Measurements from ENCODE around the gene GRN.
A peak's percentile ranks its signal among the peaks of the same experiment; 100 is the strongest.
"Not testable (repeated sequence)": the region's sequence is repeated elsewhere in the genome, so short reads cannot be mapped to it uniquely, and the experiment has no call there.

Gene GRN

DNA sequence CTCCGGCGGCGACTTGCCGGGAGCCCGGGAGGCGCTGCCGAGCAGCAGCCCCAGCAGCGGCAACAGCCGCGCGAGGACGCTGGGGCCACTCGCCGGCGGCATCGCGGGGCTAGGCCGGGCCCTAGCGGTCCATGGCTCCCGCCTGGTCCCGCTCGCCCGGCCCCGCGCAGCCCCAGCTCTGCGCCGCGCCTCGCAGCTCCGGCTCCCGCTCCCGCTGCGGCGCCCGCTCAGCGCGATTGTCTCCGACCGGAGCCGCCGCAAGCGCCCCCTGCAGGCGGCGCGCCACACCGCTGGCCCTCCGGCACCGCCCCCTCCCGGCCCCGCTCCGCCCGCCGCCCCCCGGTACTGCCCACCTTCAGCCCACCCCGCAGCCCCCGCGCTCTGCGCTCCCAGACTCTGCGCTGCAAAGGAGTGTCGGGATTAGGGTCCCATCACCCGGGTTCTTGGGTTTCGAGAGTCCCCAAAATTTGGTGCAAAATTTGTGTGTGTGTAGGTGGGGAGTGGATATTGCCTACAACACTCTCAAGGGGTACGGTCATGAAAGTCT lies 18.6 kb downstream of the GRN start, which contains the start of gene FAM171A2:
Gene FAM171A2, minus strand, starts transcription at position 241 of the 547 bp plus-strand sequence. Its CDS starts 139 bp downstream, at position 102.
- Histone ChIP-seq H3K27ac (ENCODE audit: low read length) (peak within 1 kb of the TSS; percentile 57), H3K4me2 (ENCODE audit: insufficient read depth, low read length) (peak within 1 kb of the TSS; percentile 90), H3K9me3 (ENCODE audit: insufficient read depth, low read length, severe bottlenecking) (no peaks in the 10 kb centered on the region), H3K4me1 (ENCODE audit: insufficient read depth, low read length) (peaks cover 16% of the 10 kb centered on the region), H3K79me2 (ENCODE audit: insufficient read depth, low read length) (peaks cover 12% of the 10 kb centered on the region), H2AFZ (ENCODE audit: low read depth, low read length) (peak within 1 kb of the TSS; percentile 86), H3K27me3 (ENCODE audit: insufficient read depth, low read length, poor library complexity) (peaks cover 7% of the 10 kb centered on the region), H3K9ac (ENCODE audit: low read depth, low read length) (peak within 1 kb of the TSS; percentile 88), H3K36me3 (ENCODE audit: insufficient read depth, low read length) (no peaks in the 10 kb centered on the region), H3K4me3 (ENCODE audit: low read depth in 1 of 2, low read length in 2 of 2) (peak within 1 kb of the TSS; percentile 74 to 79), H4K20me1 (ENCODE audit: insufficient read depth, low read length) (peaks cover 33% of the 10 kb centered on the region)
- ATAC-seq (ENCODE audit: insufficient read depth, low read depth) (peak; percentile 85), DNase-seq (peak; percentile 79)
- TF ChIP-seq, protein P1, sequence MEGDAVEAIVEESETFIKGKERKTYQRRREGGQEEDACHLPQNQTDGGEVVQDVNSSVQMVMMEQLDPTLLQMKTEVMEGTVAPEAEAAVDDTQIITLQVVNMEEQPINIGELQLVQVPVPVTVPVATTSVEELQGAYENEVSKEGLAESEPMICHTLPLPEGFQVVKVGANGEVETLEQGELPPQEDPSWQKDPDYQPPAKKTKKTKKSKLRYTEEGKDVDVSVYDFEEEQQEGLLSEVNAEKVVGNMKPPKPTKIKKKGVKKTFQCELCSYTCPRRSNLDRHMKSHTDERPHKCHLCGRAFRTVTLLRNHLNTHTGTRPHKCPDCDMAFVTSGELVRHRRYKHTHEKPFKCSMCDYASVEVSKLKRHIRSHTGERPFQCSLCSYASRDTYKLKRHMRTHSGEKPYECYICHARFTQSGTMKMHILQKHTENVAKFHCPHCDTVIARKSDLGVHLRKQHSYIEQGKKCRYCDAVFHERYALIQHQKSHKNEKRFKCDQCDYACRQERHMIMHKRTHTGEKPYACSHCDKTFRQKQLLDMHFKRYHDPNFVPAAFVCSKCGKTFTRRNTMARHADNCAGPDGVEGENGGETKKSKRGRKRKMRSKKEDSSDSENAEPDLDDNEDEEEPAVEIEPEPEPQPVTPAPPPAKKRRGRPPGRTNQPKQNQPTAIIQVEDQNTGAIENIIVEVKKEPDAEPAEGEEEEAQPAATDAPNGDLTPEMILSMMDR (IDR thresholded peaks at IDR 0.05; ENCODE audit: borderline replicate concordance, extremely low read depth, low read length, poor library complexity, severe bottlenecking) = peak; percentile 73
- no peak for TF ChIP-seq EZH2 (IDR thresholded peaks at IDR 0.05; ENCODE audit: borderline replicate concordance, low read depth, low read length, severe bottlenecking)

DNA sequence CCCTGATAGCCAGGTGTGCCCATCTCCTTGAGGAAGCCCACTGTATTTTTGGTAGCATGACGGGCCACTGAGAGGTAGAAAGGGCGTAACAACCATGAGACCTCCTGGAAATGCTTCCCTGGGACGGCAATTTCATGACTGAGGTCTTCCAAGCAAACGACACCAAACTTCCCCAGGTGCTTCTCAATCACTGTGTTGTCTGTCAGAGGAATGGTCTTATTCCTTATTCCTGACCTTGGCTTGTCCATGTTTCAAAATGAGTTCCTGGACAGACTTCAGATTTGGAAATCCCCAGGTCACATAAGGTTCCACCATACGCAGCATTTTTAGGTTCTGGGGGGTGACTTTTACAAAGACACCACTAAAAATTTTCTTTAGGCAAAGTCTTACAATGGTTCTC lies 19.9 kb downstream of the GRN start:
- H3K9me3 ChIP-seq (ENCODE audit: insufficient read depth, low read length, severe bottlenecking); ATAC-seq (ENCODE audit: insufficient read depth, low read depth); H3K4me2 ChIP-seq (ENCODE audit: insufficient read depth, low read length); H3K4me3 ChIP-seq (ENCODE audit: low read depth in 1 of 2, low read length in 2 of 2); H3K9ac ChIP-seq (ENCODE audit: low read depth, low read length); H3K36me3 ChIP-seq (ENCODE audit: insufficient read depth, low read length); H3K27me3 ChIP-seq (ENCODE audit: insufficient read depth, low read length, poor library complexity); DNase-seq; H2AFZ ChIP-seq (ENCODE audit: low read depth, low read length); H3K27ac ChIP-seq (ENCODE audit: low read length): not testable (repeated sequence)
- Histone ChIP-seq H4K20me1 (ENCODE audit: insufficient read depth, low read length) (peaks cover 23% of the 10 kb centered on the region), H3K4me1 (ENCODE audit: insufficient read depth, low read length) (peaks cover 16% of the 10 kb centered on the region), H3K79me2 (ENCODE audit: insufficient read depth, low read length) (peaks cover 12% of the 10 kb centered on the region)

DNA sequence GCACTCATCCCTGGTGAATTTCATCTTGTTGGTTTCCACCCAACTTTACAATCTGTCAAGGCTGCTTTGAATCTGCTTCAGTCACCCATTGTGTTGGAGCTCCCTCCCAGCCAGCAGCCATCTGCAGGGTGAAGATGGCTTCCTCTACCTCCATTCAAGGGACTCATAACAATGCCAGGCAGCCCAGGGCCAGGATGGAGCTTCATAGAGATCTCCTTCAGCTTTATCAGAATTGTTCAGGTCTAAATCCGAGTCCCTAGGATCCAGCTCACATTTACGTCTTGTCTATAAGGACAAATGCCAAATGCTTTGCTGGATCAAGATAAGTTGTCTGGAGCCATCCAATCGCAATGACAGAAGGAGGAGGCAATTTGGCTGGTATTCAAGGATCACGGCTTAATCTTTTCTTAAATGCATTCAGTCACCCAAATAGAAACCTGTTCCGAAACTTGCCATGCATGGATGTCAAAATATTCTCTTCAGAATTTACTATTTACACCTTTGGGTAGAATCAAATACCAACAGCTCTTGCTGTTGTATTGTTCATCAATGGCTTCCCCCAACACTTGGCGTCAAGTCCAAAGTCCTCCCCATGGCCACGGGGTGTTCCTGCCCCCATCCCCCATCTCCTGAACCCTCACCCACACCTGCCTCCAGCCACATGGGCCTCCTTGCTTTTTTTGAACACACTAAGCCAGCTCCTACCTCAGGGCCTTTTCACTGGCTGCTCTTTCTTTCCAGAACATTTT lies 22.3 kb downstream of the GRN start:
- Histone ChIP-seq H3K4me3 (ENCODE audit: low read depth in 1 of 2, low read length in 2 of 2) (no peak overlapping the region), H3K4me2 (ENCODE audit: insufficient read depth, low read length) (no peak overlapping the region), H3K4me1 (ENCODE audit: insufficient read depth, low read length) (peaks cover 12% of the 10 kb centered on the region), H3K9me3 (ENCODE audit: insufficient read depth, low read length, severe bottlenecking) (no peaks in the 10 kb centered on the region), H3K9ac (ENCODE audit: low read depth, low read length) (no peak overlapping the region), H2AFZ (ENCODE audit: low read depth, low read length) (no peak overlapping the region), H3K36me3 (ENCODE audit: insufficient read depth, low read length) (no peaks in the 10 kb centered on the region), H3K79me2 (ENCODE audit: insufficient read depth, low read length) (peaks cover 5% of the 10 kb centered on the region; the same call in 1 of the 2 replicates), H3K27ac (ENCODE audit: low read length) (no peak overlapping the region), H3K27me3 (ENCODE audit: insufficient read depth, low read length, poor library complexity) (peaks cover 7% of the 10 kb centered on the region), H4K20me1 (ENCODE audit: insufficient read depth, low read length) (peaks cover under 1% of the 10 kb centered on the region)
- ATAC-seq (ENCODE audit: insufficient read depth, low read depth) (no peak), DNase-seq (no peak)
- TF ChIP-seq, protein P1 (IDR thresholded peaks at IDR 0.05; ENCODE audit: borderline replicate concordance, extremely low read depth, low read length, poor library complexity, severe bottlenecking) = no peak
- TF ChIP-seq EZH2 (IDR thresholded peaks at IDR 0.05; ENCODE audit: borderline replicate concordance, low read depth, low read length, severe bottlenecking) = no peak

DNA sequence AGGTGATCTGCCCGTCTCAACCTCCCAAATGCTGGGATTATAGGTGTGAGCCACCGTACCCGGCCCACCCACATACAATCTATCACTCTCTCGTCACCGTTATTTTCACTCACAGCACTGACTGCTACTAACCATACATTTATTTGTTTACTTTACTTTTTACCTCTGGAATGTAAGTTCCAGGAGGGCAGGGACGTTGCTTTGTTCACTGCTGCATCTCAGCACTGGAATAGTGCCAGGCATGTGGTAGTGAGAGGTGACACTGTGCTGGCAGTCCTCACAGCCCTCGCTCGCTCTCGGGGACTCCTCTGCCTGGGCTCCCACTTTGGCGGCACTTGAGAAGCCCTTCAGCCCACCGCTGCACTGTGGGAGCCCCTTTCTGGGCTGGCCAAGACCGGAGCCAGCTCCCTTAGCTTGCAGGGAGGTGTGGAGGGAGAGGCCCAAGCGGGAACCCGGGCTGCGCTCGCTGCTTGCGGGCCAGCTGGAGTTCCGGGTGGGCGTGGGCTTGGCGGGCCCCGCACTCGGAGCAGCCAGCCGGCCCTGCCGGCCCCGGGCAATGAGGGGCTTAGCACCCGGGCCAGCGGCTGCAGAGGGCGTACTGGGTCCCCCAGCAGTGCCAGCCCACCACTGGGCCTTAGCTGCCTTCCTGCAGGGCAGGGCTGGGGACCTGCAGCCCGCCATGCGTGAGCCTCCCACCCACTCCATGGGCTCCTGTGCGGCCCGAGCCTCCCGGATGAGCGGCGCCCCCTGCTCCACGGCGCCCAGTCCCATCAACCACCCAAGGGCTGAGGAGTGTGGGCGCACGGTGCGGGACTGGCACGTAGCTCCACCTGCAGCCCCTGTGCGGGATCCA lies 23.5 kb downstream of the GRN start:
- H3K9me3 ChIP-seq (ENCODE audit: insufficient read depth, low read length, severe bottlenecking); H2AFZ ChIP-seq (ENCODE audit: low read depth, low read length); H3K27ac ChIP-seq (ENCODE audit: low read length); H3K4me2 ChIP-seq (ENCODE audit: insufficient read depth, low read length); ATAC-seq (ENCODE audit: insufficient read depth, low read depth); DNase-seq; H3K36me3 ChIP-seq (ENCODE audit: insufficient read depth, low read length); H3K4me1 ChIP-seq (ENCODE audit: insufficient read depth, low read length); H3K27me3 ChIP-seq (ENCODE audit: insufficient read depth, low read length, poor library complexity); H3K9ac ChIP-seq (ENCODE audit: low read depth, low read length); H4K20me1 ChIP-seq (ENCODE audit: insufficient read depth, low read length); H3K79me2 ChIP-seq (ENCODE audit: insufficient read depth, low read length); H3K4me3 ChIP-seq (ENCODE audit: low read depth in 1 of 2, low read length in 2 of 2): not testable (repeated sequence)

DNA sequence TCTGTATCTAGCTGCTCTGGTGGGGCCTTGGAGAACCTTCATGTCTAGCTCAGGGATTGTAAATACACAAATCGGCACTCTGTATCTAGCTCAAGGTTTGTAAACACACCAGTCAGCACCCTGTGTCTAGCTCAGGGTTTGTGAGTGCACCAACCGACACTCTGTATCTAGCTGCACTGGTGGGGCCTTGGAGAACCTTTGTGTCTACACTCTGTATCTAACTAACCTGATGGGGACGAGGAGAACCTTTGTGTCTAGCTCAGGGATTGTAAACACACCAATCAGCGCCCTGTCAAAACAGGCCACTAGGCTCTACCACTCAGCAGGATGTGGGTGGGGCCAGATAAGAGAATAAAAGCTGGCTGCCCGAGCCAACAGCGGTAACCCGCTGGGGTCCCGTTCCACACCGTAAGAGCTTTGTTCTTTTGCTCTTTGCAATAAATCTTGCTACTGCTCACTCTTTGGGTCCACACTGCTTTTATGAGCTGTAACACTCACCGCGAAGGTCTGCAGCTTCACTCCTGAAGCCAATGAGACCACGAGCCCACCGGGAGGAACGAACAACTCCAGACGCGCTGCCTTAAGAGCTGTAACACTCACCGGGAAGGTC lies 24.4 kb downstream of the GRN start:
- not testable (repeated sequence) for H3K4me2 ChIP-seq (ENCODE audit: insufficient read depth, low read length); ATAC-seq (ENCODE audit: insufficient read depth, low read depth)

More for the DNA sequence above, 24.4 kb downstream of the GRN start:
- not testable (repeated sequence) for H3K9me3 ChIP-seq (ENCODE audit: insufficient read depth, low read length, severe bottlenecking); H3K36me3 ChIP-seq (ENCODE audit: insufficient read depth, low read length); H2AFZ ChIP-seq (ENCODE audit: low read depth, low read length); H3K9ac ChIP-seq (ENCODE audit: low read depth, low read length); H3K4me3 ChIP-seq (ENCODE audit: low read depth in 1 of 2, low read length in 2 of 2); H3K4me1 ChIP-seq (ENCODE audit: insufficient read depth, low read length); H3K27ac ChIP-seq (ENCODE audit: low read length); H4K20me1 ChIP-seq (ENCODE audit: insufficient read depth, low read length); H3K27me3 ChIP-seq (ENCODE audit: insufficient read depth, low read length, poor library complexity); H3K79me2 ChIP-seq (ENCODE audit: insufficient read depth, low read length)
- peak; percentile 34 for DNase-seq
